Measurements from ENCODE around the gene ATG10. TPM values are rescaled to one million over a fixed set of nuclear protein-coding genes. Genes with fewer than 3 reads are reported as not detected.
A peak's percentile ranks its signal among the peaks of the same experiment; 100 is the strongest.

ATG10 gene
- total RNA-seq, 4 donors from 2014 or later, result 5.6 to 10.7 (median 8.3) TPM

DNA sequence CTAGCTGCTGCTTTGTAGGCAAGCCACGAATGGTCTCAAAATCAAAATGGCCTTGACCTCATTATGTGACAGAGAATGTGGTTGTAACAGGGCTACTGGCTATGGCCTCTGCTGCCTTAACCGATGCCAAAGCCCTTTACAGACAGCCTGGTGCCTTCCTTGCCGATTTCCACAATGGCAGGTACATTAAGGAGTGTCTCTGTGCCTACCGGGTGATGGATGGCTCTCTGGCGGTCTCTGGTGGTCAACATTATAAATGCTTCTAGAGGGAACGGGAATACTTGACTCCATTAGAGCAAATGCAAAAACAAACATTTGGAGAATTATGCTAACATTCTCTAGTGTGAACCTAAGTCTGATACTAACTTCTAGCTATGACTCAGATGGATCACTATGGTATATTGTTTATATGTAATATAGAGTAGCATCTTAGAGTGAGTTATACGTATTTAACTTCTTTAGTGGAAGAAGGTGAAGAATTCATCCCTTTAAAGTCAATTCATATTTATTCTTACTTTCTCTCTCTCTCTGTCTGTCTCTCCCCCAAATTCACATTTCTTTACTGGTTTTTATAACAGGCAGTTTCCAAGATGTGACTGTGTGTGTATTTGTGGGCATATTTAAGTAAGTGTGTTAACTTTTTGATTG is 253.8 kb downstream of the ATG10 start:
- peaks cover 4% of the 10 kb centered on the region for H3K4me1 ChIP-seq
- TF ChIP-seq POLR2AphosphoS5 (IDR thresholded peaks at IDR 0.05), result no peak
- TF ChIP-seq, protein P1, sequence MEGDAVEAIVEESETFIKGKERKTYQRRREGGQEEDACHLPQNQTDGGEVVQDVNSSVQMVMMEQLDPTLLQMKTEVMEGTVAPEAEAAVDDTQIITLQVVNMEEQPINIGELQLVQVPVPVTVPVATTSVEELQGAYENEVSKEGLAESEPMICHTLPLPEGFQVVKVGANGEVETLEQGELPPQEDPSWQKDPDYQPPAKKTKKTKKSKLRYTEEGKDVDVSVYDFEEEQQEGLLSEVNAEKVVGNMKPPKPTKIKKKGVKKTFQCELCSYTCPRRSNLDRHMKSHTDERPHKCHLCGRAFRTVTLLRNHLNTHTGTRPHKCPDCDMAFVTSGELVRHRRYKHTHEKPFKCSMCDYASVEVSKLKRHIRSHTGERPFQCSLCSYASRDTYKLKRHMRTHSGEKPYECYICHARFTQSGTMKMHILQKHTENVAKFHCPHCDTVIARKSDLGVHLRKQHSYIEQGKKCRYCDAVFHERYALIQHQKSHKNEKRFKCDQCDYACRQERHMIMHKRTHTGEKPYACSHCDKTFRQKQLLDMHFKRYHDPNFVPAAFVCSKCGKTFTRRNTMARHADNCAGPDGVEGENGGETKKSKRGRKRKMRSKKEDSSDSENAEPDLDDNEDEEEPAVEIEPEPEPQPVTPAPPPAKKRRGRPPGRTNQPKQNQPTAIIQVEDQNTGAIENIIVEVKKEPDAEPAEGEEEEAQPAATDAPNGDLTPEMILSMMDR (IDR thresholded peaks at IDR 0.05), result peak; percentile 41 to 75
- peak in 1 of 2 donors; percentile 64 for DNase-seq (ENCODE audit: low spot score in 2 of 2)
- H3K27me3 ChIP-seq, result no peaks in the 10 kb centered on the region
- H3K36me3 ChIP-seq, result no peaks in the 10 kb centered on the region
- no peaks in the 10 kb centered on the region for H3K9me3 ChIP-seq
- no peak overlapping the region for H3K4me3 ChIP-seq
- WGBS, result 32% methylated on average over 7 of the region's 7 CpGs
- H3K27ac ChIP-seq, result no peak overlapping the region

DNA sequence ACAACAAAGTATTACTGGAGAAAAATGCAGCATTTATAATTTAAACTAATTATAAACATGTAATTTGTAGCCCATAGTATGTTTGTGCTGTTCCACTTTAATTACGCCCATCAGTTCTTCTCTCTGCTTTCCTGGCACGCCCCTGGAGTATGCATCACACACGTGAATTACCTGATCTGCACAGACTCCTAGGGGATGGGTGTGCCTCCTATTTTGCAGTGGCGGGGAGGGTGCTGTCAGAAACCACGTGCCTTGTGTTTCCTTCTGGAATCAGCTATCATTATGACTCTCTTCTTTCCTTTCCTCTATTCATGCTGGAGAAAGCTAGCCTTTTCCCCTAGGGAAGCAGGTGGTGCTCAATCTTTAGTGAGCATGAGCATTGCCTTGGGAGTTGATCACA is 263.1 kb downstream of the ATG10 start:
- Histone ChIP-seq H3K4me3 (no peak overlapping the region), H3K4me1 (no peaks in the 10 kb centered on the region), H3K27me3 (no peaks in the 10 kb centered on the region), H3K36me3 (no peaks in the 10 kb centered on the region), H3K27ac (no peak overlapping the region), H3K9me3 (no peaks in the 10 kb centered on the region)
- DNase-seq (ENCODE audit: low spot score in 2 of 2), result no peak
- 44% methylated on average over 5 of the region's 5 CpGs for WGBS
- no peak for TF ChIP-seq POLR2AphosphoS5 (IDR thresholded peaks at IDR 0.05)
- TF ChIP-seq, protein P1 (IDR thresholded peaks at IDR 0.05), result no peak
- TF ChIP-seq EP300 (IDR thresholded peaks at IDR 0.05), result no peak
- TF ChIP-seq POLR2A (IDR thresholded peaks at IDR 0.05), result no peak

DNA sequence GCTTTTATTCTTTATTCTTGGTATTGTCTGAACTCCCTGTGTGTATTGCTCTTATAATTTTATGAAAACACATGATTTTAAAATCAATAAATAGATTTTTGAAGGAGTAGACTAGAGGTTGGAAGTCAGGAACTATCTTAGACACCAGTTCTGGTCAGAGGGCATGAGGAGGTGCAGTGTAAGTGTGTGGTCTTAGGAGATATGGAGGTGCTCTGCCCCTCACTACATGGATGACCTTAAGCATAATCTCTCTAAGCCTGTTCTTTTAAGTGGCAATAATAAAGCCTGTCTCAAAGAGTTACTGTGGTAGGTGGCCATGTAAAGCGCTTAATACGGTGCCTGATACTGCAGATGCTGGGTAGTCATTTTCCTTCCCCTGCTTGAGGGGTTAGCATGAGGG is 272.3 kb downstream of the ATG10 start:
- TF ChIP-seq, protein P1 (IDR thresholded peaks at IDR 0.05), result no peak
- TF ChIP-seq POLR2AphosphoS5 (IDR thresholded peaks at IDR 0.05) (no peak), EP300 (IDR thresholded peaks at IDR 0.05) (no peak), POLR2A (IDR thresholded peaks at IDR 0.05) (no peak)
- H3K4me3 ChIP-seq, result no peak overlapping the region
- H3K27me3 ChIP-seq, result no peaks in the 10 kb centered on the region
- no peaks in the 10 kb centered on the region for H3K4me1 ChIP-seq
- H3K27ac ChIP-seq, result no peak overlapping the region
- peaks cover 19% of the 10 kb centered on the region for H3K9me3 ChIP-seq
- H3K36me3 ChIP-seq, result no peaks in the 10 kb centered on the region
- DNase-seq (ENCODE audit: low spot score in 2 of 2), result no peak
- 100% methylated on average over 2 of the region's 2 CpGs for WGBS

DNA sequence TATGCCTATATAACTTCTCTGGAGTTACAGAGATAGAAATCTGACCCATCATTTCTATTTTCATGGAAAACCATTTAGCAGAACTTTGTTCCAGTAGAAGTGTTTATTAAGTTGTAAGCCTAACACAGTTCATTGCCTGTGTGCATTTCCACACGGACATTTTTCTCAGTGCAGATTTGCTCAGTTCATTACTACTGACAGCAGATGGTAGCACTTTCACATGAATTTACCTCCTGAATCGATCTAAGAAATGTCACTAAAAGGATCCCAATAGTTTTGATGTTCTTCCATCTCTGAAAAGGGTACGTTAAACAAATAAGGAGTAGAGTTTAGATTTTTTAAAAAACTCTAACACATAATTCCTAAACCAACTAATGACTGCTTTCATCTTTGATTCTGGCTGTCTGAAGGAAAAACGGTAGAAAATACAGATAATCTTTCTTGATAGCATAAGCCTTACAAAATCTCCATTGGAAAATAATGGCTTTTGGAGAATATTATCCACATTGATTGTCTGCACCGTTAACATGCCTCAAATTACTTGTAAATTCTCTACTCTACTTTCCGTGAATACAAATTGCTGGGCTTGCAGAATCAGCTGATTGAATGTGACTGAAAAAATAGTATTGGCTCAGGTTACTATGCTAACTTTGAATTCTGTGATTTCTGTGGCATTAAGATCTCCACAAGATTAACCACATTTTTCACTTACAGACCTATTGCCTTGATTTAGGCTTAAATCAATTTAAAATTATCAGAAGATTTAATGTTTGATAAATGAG is 273.2 kb downstream of the ATG10 start:
- H3K4me1 ChIP-seq, result no peaks in the 10 kb centered on the region
- no peak overlapping the region for H3K4me3 ChIP-seq
- no peak for DNase-seq (ENCODE audit: low spot score in 2 of 2)
- TF ChIP-seq POLR2AphosphoS5 (IDR thresholded peaks at IDR 0.05), result no peak
- no peak for TF ChIP-seq POLR2A (IDR thresholded peaks at IDR 0.05)
- no peak for TF ChIP-seq EP300 (IDR thresholded peaks at IDR 0.05)
- TF ChIP-seq, protein P1 (IDR thresholded peaks at IDR 0.05), result no peak
- H3K36me3 ChIP-seq, result no peaks in the 10 kb centered on the region
- no peak overlapping the region for H3K27ac ChIP-seq
- 77% methylated on average over 6 of the region's 6 CpGs for whole genome bisulfite sequencing
- H3K27me3 ChIP-seq, result no peaks in the 10 kb centered on the region
- peaks cover 19% of the 10 kb centered on the region for H3K9me3 ChIP-seq

DNA sequence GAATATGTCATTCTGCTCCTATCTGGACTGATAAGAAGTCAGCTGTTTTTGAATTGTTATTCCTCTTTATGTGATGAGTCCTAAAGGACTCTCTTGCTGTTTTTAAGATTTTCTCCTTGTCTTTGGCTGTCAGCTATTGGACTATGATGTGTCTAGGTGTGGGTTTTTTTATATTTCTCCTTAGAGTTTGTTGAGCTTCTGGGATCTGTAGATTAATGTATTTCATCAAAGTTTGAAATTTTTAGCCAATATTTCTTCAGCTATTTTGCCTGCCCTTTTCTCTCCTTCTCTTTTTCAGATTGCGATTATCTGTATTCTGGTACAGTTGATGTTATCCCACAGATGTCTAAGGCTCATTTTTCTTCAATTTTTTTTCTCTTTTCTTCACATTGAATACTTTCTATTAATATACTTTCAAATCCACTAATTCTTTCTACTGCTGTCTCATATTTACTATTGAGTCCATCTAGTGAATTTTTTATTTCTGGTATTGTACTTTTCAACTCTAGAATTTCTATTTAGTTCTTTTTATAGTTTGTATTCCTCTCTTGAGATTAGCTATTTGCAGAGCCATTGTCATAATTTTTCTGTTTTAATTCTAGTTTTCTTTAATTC is 275.2 kb downstream of the ATG10 start:
- WGBS, result 91% methylated on average over 1 of the region's 1 CpG
- DNase-seq (ENCODE audit: low spot score in 2 of 2), result no peak
- H3K27ac ChIP-seq, result no peak overlapping the region
- H3K4me3 ChIP-seq, result no peak overlapping the region
- TF ChIP-seq POLR2A (IDR thresholded peaks at IDR 0.05), result no peak
- H3K4me1 ChIP-seq, result no peaks in the 10 kb centered on the region
- peaks cover 19% of the 10 kb centered on the region for H3K9me3 ChIP-seq
- no peaks in the 10 kb centered on the region for H3K27me3 ChIP-seq
- H3K36me3 ChIP-seq, result no peaks in the 10 kb centered on the region

All from suprapubic skin (tissue), 4 donors.